Fibroblast of lung (primary cell): ENCODE data around the gene DPP10. TPM values are rescaled to one million over a fixed set of nuclear protein-coding genes. Genes with fewer than 3 reads are reported as not detected.

Source experiments
- DNase-seq, 2 donors: peaks; one replicate each; pipeline versions ENCODE4 v3.0.0 to v3.0.0-alpha.2; 2010; ENCODE audit warnings: low read depth in 2 of 2
- H2AFZ ChIP-seq: 2 replicates; pipeline ENCODE4 v1.5.1; 2012; ENCODE audit warnings: low read length, control low read depth, inconsistent platforms
- H3K27ac ChIP-seq: 2 replicates; pipeline ENCODE4 v1.5.1; 2011; ENCODE audit warnings: low read length, control low read depth; ENCODE audit not compliant: insufficient read depth
- H3K27me3 ChIP-seq: 2 replicates; pipeline ENCODE4 v1.5.1; 2011; ENCODE audit warnings: mild to moderate bottlenecking, low read length; ENCODE audit not compliant: control insufficient read depth, insufficient read depth
- H3K36me3 ChIP-seq: 2 replicates; pipeline ENCODE4 v1.5.1; 2011; ENCODE audit warnings: low read length; ENCODE audit not compliant: control insufficient read depth, insufficient read depth
- H3K4me1 ChIP-seq: 2 replicates; pipeline ENCODE4 v1.5.1; 2011; ENCODE audit warnings: low read length; ENCODE audit not compliant: control insufficient read depth, insufficient read depth; ENCODE audit errors: extremely low read depth
- H3K4me2 ChIP-seq: 2 replicates; pipeline ENCODE4 v1.5.1; 2011; ENCODE audit warnings: low read length, control low read depth; ENCODE audit not compliant: insufficient read depth; ENCODE audit errors: extremely low read depth
- H3K4me3 ChIP-seq, 4 experiments: fragments of 200-600 bp in 1 of 4; sonication (generic) in 1 of 4; replicated peaks in 1 of 4; 2 replicates each; pipeline ENCODE4 v1.5.1; 2011 to 2016; ENCODE audit warnings: low read length in 4 of 4, low read depth in 3 of 4, mild to moderate bottlenecking in 3 of 4, control low read depth in 2 of 4, inconsistent platforms in 1 of 4, mixed read lengths in 1 of 4; ENCODE audit not compliant: insufficient read depth in 1 of 4; ENCODE audit errors: control extremely low read depth in 1 of 4
- H3K79me2 ChIP-seq: 2 replicates; pipeline ENCODE4 v1.5.1; 2012; ENCODE audit warnings: mild to moderate bottlenecking, low read length, inconsistent platforms; ENCODE audit not compliant: control insufficient read depth, insufficient read depth
- H3K9ac ChIP-seq: 2 replicates; pipeline ENCODE4 v1.5.1; 2011; ENCODE audit warnings: mild to moderate bottlenecking, low read length, control low read depth; ENCODE audit not compliant: insufficient read depth
- H3K9me3 ChIP-seq: 2 replicates; pipeline ENCODE4 v1.5.1; 2012; ENCODE audit warnings: low read depth, low read length; ENCODE audit not compliant: control insufficient read depth, insufficient read depth
- H4K20me1 ChIP-seq: 2 replicates; pipeline ENCODE4 v1.5.1; 2011; ENCODE audit warnings: low read length; ENCODE audit not compliant: control insufficient read depth, insufficient read depth; ENCODE audit errors: extremely low read depth
- EZH2 ChIP-seq: IDR thresholded peaks from 2 replicates; pipeline ENCODE4 v1.5.1; 2012; ENCODE audit warnings: low read length, control low read depth, mild to moderate bottlenecking; ENCODE audit errors: missing control alignments
- polyA plus RNA-seq, 2 donors: library from polyadenylated mRNA; depleted of rRNA in 1 of 2; stranded (reverse) in 1 of 2; unstranded in 1 of 2; fragments of >200 nt; gene quantifications; 2 replicates each; pipeline ENCODE4 v1.2.1, GENCODE V29; 2011 to 2012; ENCODE audit warnings: missing spikeins in 1 of 2
- total RNA-seq: library from RNA; depleted of rRNA; stranded (reverse); fragments of >200 nt; gene quantifications from 2 replicates; pipeline ENCODE4 v1.2.1, GENCODE V29; 2014
- TF ChIP-seq, protein P1 (sequence below), 2 donors: IDR thresholded peaks in 1 of 2; conservative IDR thresholded peaks in 1 of 2; 1 replicate in 1 of 2; 2 replicates in 1 of 2; pipeline ENCODE4 v1.5.1; 2011 to 2012; ENCODE audit warnings: low read length in 2 of 2, control low read depth in 1 of 2, inconsistent platforms in 1 of 2, low read depth in 1 of 2, mild to moderate bottlenecking in 1 of 2

The DPP10 gene
- total and polyA plus RNA-seq, 2 donors (not counting 1 experiment from before 2014, with no cell fraction given) = not detected

DNA sequence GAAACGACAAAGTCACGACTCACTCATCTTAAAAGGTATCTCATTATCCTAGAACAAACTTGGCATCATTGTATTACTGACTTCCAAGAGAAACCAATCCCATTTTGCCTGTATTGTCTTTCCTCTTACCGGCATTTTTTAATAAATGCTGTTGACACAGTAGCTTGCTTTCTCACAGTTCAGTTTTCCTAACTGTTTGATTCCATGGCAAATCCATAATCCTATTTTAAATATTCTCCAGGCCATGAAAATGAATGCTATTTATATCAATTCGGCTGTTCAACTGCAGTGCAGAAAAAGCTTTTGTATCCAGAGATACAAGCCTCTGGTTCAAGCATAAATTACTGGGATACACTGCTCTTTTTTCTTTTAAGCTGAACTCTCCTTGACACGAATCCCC is 1241.9 kb downstream of the DPP10 start:
- H3K79me2 ChIP-seq = no peaks in the 10 kb centered on the region
- no peak overlapping the region for H2AFZ ChIP-seq
- H3K4me3 ChIP-seq = no peak overlapping the region
- DNase-seq = no peak
- H3K4me2 ChIP-seq = no peak overlapping the region
- H3K27me3 ChIP-seq = no peaks in the 10 kb centered on the region
- no peak overlapping the region for H3K27ac ChIP-seq
- H3K4me1 ChIP-seq = no peaks in the 10 kb centered on the region
- TF ChIP-seq, protein P1, sequence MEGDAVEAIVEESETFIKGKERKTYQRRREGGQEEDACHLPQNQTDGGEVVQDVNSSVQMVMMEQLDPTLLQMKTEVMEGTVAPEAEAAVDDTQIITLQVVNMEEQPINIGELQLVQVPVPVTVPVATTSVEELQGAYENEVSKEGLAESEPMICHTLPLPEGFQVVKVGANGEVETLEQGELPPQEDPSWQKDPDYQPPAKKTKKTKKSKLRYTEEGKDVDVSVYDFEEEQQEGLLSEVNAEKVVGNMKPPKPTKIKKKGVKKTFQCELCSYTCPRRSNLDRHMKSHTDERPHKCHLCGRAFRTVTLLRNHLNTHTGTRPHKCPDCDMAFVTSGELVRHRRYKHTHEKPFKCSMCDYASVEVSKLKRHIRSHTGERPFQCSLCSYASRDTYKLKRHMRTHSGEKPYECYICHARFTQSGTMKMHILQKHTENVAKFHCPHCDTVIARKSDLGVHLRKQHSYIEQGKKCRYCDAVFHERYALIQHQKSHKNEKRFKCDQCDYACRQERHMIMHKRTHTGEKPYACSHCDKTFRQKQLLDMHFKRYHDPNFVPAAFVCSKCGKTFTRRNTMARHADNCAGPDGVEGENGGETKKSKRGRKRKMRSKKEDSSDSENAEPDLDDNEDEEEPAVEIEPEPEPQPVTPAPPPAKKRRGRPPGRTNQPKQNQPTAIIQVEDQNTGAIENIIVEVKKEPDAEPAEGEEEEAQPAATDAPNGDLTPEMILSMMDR (conservative IDR thresholded peaks at IDR 0.05 in 1 of 2, IDR thresholded peaks at IDR 0.05 in 1 of 2; ENCODE audit: low read depth in 1 of 2, low read length in 2 of 2) = no peak
- H4K20me1 ChIP-seq = no peaks in the 10 kb centered on the region
- no peak overlapping the region for H3K9ac ChIP-seq
- no peaks in the 10 kb centered on the region for H3K9me3 ChIP-seq
- H3K36me3 ChIP-seq = no peaks in the 10 kb centered on the region

DNA sequence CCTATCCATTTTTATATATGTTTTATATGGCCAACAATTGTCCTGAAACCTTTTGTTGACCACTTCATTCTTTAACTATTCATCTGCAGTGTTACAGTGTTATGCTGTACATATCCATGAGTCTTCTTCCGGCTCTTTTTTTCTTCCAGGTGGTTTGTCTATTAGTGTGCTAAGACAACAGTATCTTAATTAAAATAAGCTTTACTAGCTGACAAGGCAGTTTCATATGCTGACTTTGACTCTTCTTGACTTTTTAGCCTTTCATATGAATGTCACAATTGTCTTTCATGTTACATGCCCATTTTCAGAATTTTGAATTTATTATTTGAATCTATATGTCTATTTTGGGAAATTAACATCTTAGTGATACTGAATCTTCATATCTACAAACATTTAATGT is 1249.0 kb downstream of the DPP10 start:
- H4K20me1 ChIP-seq = no peaks in the 10 kb centered on the region
- no peak overlapping the region for H3K9ac ChIP-seq
- H3K4me3 ChIP-seq = no peak overlapping the region
- no peak overlapping the region for H2AFZ ChIP-seq
- H3K27me3 ChIP-seq = no peaks in the 10 kb centered on the region
- no peaks in the 10 kb centered on the region for H3K79me2 ChIP-seq
- no peak overlapping the region for H3K27ac ChIP-seq
- H3K36me3 ChIP-seq = no peaks in the 10 kb centered on the region
- no peaks in the 10 kb centered on the region for H3K4me1 ChIP-seq
- no peak for DNase-seq
- H3K4me2 ChIP-seq = no peak overlapping the region
- H3K9me3 ChIP-seq = no peaks in the 10 kb centered on the region
- TF ChIP-seq, protein P1 (conservative IDR thresholded peaks at IDR 0.05 in 1 of 2, IDR thresholded peaks at IDR 0.05 in 1 of 2; ENCODE audit: low read depth in 1 of 2, low read length in 2 of 2) = no peak
- TF ChIP-seq EZH2 = no peak

DNA sequence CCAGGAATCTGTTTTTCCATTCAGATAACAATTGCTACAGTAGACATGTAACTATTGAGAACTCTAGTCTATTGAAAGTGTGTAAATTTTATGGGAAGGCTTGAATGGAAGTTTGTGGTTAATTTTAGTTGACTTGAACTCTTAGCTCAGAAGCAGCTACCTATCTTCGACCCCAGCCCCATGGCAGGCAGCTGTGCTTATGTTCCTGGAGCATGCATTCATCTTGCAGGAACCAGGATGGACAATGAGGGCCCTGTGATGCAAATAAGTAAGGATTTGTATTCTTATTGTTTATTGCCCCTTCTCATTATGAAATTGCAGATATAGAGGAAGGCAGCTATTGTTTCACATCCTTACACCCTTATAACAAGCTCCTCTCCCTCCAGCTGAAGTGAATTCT is 1252.2 kb downstream of the DPP10 start:
- no peak overlapping the region for H3K4me2 ChIP-seq
- no peaks in the 10 kb centered on the region for H3K27me3 ChIP-seq
- H2AFZ ChIP-seq = no peak overlapping the region
- no peak overlapping the region for H3K9ac ChIP-seq
- TF ChIP-seq, protein P1 (conservative IDR thresholded peaks at IDR 0.05 in 1 of 2, IDR thresholded peaks at IDR 0.05 in 1 of 2; ENCODE audit: low read depth in 1 of 2, low read length in 2 of 2) = no peak
- TF ChIP-seq EZH2 = no peak
- no peaks in the 10 kb centered on the region for H3K4me1 ChIP-seq
- H3K79me2 ChIP-seq = no peaks in the 10 kb centered on the region
- no peak overlapping the region for H3K4me3 ChIP-seq
- no peaks in the 10 kb centered on the region for H3K9me3 ChIP-seq
- no peak for DNase-seq
- no peaks in the 10 kb centered on the region for H3K36me3 ChIP-seq
- no peaks in the 10 kb centered on the region for H4K20me1 ChIP-seq
- H3K27ac ChIP-seq = no peak overlapping the region
